Measurements from ENCODE around the gene CDC14B. TPM values are rescaled to one million over a fixed set of nuclear protein-coding genes. Genes with fewer than 3 reads are reported as not detected.

CDC14B gene
- polyA plus RNA-seq, 1 donor: 13.5 TPM

Other genes starting within 250 kb of the CDC14B start
- 26.1 TPM for gene SLC35D2, start 236.1 kb downstream of the CDC14B start, polyA plus RNA-seq (ENCODE audit: insufficient read length)
- 5.2 TPM for gene ZNF367, start 201.5 kb downstream of the CDC14B start, polyA plus RNA-seq (ENCODE audit: insufficient read length)
- gene HABP4, start 169.7 kb downstream of the CDC14B start, polyA plus RNA-seq (ENCODE audit: insufficient read length): 11.9 TPM
- 10.6 TPM for gene PRXL2C, start 35.5 kb upstream of the CDC14B start, polyA plus RNA-seq (ENCODE audit: insufficient read length)
- 11.3 TPM for gene ZNF510, start 158.2 kb upstream of the CDC14B start, polyA plus RNA-seq (ENCODE audit: insufficient read length)
- 3.4 TPM for gene ZNF782, start 234.7 kb upstream of the CDC14B start, polyA plus RNA-seq (ENCODE audit: insufficient read length)